T-helper 22 cell (primary cell): Measurements from ENCODE around the gene LHX1.

ENCODE experiments used
- DNase-seq: peaks from one replicate; pipeline ENCODE4 v3.0.0-alpha.2; 2020; ENCODE audit warnings: low read depth

Gene LHX1

GRCh38 chr17:36939052-36939801 is 2.0 kb downstream of the LHX1 start:
- DNase-seq, result no peak

GRCh38 chr17:36939802-36940312 is 2.6 kb downstream of the LHX1 start:
- DNase-seq, result no peak

GRCh38 chr17:36940313-36941264 is 3.3 kb downstream of the LHX1 start:
- no peak for DNase-seq

- no peak for DNase-seq
Observed at GRCh38 chr17:36941265-36942010, 4.2 kb downstream of the LHX1 start.

GRCh38 chr17:36942019-36942599 is 4.8 kb downstream of the LHX1 start:
- no peak for DNase-seq

GRCh38 chr17:36942631-36943125 is 5.4 kb downstream of the LHX1 start:
- no peak for DNase-seq

GRCh38 chr17:36943250-36944191 is 6.2 kb downstream of the LHX1 start:
- no peak for DNase-seq

GRCh38 chr17:36944553-36944952 is 7.3 kb downstream of the LHX1 start:
- no peak for DNase-seq

GRCh38 chr17:36945140-36945539 is 7.9 kb downstream of the LHX1 start:
- DNase-seq, result no peak

GRCh38 chr17:36945959-36946725 is 8.9 kb downstream of the LHX1 start:
- DNase-seq, result no peak

GRCh38 chr17:36946726-36947091 is 9.4 kb downstream of the LHX1 start:
- no peak for DNase-seq

GRCh38 chr17:36947922-36948716 is 10.8 kb downstream of the LHX1 start:
- DNase-seq, result no peak

- peak; percentile 93 for DNase-seq
Observed at GRCh38 chr17:36948717-36949460, 11.6 kb downstream of the LHX1 start, which contains the start of gene AATF. Gene AATF (plus strand): TSS chr17:36948954. CDS start chr17:36949126, 172 bp downstream.

GRCh38 chr17:36949461-36949927 is 12.2 kb downstream of the LHX1 start:
- DNase-seq, result no peak

- DNase-seq, result no peak
Observed at GRCh38 chr17:36950027-36950426, 12.8 kb downstream of the LHX1 start.

- DNase-seq, result no peak
Observed at GRCh38 chr17:36951084-36951789, 14.0 kb downstream of the LHX1 start.

- DNase-seq, result no peak
Observed at GRCh38 chr17:36971508-36971907, 34.2 kb downstream of the LHX1 start.
